GM18909 (cell line): ENCODE data around the gene PRELP.
"Not testable (repeated sequence)": the region's sequence is repeated elsewhere in the genome, so short reads cannot be mapped to it uniquely, and the experiment has no call there.

ENCODE experiments used
- ATAC-seq: cut with Tn5 transposase; IDR thresholded peaks from one replicate; pipeline ENCODE4 v1.9.1; 2021; ENCODE audit warnings: mild to moderate bottlenecking; ENCODE audit not compliant: unreplicated experiment, poor library complexity

Gene PRELP

GRCh38 chr1:203475012-203475981 is at the start of gene PRELP:
TSS of gene PRELP (plus strand) at chr1:203475806. CDS start at chr1:203483185, 7,379 bp downstream.
- no peak for ATAC-seq

DNA sequence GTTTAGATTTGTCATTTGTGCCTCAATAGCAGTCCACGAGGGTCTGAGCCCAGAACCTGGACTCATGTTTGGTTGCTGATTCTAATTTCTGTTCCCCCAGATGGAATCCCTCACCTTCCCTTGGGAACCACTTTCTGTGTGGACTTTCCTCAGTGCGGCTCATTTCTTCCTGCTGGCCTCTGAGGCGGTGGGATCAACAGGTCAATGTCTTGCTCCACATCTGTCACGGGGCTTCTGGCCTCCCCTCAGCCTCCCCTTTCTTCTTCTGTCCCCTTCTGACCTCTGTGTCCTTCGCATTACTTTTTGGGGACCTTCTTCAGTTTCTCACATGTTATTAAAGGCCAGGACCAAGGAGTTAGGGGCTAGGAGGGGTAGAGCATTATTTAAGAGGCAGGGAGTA is 49.2 kb upstream of the PRELP start:
- ATAC-seq, result no peak

GRCh38 chr1:203426870-203427269 is 48.7 kb upstream of the PRELP start:
- no peak for ATAC-seq

DNA sequence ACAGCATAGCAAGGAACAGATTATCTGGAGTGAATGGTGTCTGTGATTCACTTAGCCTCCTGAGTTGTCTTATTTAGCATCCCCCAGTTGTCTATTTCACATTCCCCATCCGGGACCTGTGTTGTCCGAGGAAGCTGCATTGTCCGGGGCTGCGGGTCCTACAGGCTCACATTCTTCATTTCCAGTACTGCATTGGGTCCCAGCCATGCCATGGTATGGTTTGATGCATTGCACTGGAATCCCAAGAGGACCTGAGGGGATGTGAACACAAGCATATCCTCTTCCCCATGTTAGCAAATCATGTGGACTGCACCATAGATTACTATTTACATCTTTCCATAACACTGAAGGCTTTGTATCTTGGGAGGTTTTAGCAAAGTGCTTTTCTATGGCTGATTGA is 48.2 kb upstream of the PRELP start:
- ATAC-seq, result no peak

DNA sequence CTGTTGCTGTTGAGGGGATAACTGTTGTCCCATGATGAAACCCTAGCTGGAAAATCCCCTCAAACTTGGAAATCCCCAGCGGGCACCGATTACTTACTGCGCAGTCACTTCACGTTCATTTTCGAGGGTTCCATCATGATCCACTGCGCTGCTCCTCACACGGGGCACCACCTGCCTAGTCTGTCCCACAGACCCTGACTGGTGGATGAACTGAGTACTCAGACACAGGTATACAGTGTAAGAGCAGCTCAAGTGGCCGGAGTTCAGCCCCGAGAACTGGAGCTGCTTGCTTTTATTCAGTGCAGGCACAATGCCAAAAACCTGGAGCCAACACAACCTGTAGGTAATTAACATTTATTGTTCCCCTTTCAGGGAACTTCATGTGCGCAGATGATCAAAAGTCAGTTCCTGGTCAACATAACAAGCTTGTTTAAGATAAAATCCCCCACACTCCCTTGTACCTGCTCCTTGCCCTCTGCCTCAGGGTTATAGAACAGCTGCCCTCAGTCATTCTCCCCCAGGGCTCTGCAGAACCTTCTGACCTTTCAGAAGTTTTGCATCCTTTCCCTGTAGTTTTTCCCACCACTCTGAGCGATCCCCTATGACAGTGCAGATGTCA is 46.5 kb upstream of the PRELP start:
- ATAC-seq, result no peak

- ATAC-seq, result no peak
These were observed 40.0 kb upstream of the PRELP start for GRCh38 chr1:203435615-203436014.

DNA sequence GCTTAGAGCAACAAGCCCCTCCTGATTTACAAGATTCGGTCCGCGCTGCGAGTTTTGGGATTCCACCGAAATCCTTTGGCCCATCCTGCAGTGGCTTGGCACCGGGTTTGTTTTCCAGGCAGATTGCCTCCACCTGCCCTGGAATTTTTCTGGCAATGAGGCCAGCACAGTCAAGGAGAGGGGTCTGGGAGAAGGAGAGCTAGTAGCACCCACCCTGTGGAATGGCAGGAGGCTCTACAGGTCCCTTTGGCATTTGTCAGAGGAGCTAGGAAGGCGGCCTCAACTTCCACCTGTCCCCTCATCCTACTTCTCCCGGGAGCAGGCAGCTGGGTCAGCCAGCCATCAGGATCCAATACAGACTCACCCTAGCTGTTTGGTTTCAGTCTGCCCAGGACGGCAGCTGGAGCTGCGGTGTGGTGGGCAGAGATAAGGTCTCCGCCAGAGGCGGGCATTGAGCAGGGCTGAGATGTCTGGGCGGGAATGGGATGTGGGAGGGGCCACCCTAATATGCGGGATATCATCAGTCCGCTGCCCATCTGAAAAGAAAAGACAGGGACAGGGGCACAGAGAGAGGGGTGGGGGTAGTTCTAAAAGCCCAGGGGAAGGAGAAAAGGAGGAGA is 37.8 kb upstream of the PRELP start:
- no peak for ATAC-seq

DNA sequence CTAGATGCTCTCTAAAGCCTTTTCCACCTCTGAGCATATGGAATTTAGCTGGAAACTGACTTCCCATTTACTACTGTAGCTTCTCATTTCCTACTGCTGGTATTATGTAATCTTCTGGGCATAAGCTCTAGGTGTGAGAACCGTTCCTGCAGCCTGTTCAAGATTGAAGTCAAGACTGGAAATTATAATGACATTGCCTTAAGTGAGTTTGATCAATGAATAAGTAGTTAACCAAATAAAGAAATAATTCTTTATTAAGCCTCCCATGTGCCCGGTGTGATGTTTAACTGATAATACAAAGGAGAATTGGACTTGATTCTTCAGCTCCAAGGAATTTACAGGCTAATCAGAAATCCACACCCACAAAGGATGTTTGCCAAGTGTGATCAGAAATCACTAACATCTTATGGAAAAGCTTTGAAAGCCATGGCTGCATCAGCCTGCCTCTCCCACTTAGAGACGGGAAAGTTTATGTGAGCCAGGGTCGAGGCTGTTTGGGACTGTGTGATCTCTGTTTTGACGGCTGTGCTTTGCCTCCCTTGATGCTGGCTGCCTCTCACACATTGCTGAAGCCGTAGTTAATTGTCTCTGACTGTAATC is 36.4 kb upstream of the PRELP start:
- ATAC-seq, result no peak

GRCh38 chr1:203440771-203441170 is 34.8 kb upstream of the PRELP start:
- ATAC-seq, result no peak

- ATAC-seq, result no peak
These were observed 33.8 kb upstream of the PRELP start for GRCh38 chr1:203441766-203442165.

- ATAC-seq, result no peak
These were observed 32.8 kb upstream of the PRELP start for GRCh38 chr1:203442821-203443220.

GRCh38 chr1:203443296-203443695 is 32.3 kb upstream of the PRELP start:
- ATAC-seq, result no peak

DNA sequence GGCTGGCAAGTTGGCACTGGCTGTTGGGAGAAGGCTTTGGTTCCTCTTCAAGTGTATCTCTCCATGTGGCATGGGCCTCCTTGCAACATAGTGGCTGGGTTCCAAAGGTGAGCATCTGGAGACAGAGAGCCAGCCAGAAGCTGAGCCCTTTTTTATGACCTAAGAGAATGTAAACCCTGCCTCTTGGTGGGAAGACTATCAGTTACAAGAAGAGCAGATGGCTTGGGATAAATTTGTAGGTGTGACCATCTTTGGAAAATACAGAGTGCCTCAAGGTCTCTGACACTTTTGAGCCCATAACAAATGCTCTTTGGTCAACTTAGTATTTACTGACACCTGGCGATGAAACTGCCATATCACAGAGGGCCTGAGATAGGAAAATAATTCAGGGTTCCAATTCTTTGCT is 31.4 kb upstream of the PRELP start:
- no peak for ATAC-seq

DNA sequence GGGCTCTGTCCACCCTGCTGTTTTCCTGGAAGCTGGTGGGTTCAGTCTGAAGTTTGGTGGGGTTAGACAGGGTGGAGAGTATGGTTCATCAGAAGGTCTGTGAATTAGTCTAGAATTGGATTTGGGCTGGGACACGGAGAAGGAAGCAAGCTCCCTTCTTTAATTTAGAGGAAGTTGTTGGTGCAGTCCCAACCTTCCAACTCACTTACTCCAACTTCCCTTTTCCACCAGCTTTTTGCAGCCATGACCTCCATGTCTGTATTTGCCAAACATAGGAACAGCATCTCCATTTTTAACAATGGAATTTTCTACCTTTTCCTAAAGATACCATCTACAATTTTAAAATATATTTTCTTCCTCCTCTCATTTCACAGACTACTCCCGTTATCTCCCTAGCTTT is 28.5 kb upstream of the PRELP start:
- no peak for ATAC-seq

- not testable (repeated sequence) for ATAC-seq
These were observed 28.0 kb upstream of the PRELP start for GRCh38 chr1:203447598-203447997.

GRCh38 chr1:203448521-203449061 is 27.0 kb upstream of the PRELP start:
- no peak for ATAC-seq

DNA sequence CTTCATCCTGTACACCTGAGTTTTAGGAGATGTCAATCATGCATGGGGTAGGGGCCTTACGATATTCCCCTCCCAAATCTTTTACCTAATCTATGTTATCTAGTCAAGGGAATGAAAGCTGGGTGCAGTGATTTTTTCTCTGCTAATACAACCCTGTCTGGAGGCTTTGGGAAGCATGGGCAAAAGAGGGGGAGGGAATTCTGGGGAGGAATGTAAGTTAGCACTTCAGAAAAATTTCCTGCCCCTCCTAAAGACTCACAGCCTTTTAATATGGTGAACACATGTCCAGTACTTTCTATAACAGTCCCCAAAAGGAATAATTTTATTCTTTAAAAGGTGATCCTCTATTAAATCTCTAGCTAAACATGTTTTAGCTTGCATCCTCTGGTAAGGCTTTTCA is 25.6 kb upstream of the PRELP start:
- no peak for ATAC-seq

- no peak for ATAC-seq
These were observed 25.0 kb upstream of the PRELP start for GRCh38 chr1:203450479-203451149.

DNA sequence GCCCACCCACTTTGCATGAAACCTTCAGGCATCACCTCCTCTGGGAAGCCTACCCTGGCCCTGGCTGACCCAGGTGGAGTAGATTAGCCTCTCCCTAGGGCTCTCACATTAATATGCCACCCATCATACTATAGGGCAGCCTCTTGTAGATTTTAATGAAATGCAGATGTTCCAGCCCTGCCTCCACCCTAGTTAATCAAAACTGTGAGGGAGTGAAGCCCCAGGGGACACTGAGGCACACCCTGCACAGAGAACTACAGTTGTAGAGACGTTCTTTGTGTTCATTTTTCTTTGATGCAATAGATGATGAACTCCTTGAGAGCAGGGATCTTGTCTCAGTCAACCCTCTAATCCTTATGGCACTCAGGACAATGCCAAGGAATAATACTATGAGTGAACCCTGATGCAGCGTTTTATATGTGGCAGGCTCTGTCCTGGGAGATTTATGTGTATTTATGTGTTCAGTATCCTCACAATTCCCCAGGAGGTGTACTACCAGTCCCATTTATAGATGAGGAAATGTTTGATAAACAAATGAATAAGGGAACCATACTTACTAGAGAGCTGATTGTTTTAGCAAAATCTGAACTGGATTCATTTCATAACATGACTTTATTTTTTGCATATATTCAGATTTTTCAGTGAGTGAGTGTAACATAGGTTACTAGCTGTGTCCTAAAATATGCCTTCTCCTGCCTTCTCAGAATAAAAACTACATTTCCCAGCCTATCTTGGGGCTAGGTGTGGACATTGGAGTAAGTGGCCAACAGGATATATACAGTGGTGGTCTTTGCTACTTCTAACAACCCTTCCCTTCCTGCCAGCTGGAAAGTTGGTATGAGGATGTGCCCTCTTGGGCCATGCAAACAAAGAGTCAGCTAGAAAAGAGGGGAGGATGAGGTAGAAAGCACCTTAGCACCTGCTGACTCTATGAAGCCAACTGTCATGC is 23.5 kb upstream of the PRELP start:
- ATAC-seq, result no peak
